ENCODE data around the gene PTGES3.

The PTGES3 gene

GRCh38 chr12:56695327-56696101 lies 7.4 kb upstream of the PTGES3 start:
- TF ChIP-seq ZFP30 (CRISPR knock-in tag; IDR thresholded peaks at IDR 0.05) (no peak), ESRRG (CRISPR knock-in tag; IDR thresholded peaks at IDR 0.05) (no peak), ZC3H10 (CRISPR knock-in tag; IDR thresholded peaks at IDR 0.05) (no peak), ISL1 (CRISPR knock-in tag; IDR thresholded peaks at IDR 0.05) (no peak), CSDC2 (CRISPR knock-in tag; IDR thresholded peaks at IDR 0.05) (no peak), TCF4 (CRISPR knock-in tag; IDR thresholded peaks at IDR 0.05; ENCODE audit: borderline replicate concordance) (no peak), BACH2 (CRISPR knock-in tag; IDR thresholded peaks at IDR 0.05; ENCODE audit: borderline replicate concordance) (no peak)
- TF ChIP-seq, protein P1, sequence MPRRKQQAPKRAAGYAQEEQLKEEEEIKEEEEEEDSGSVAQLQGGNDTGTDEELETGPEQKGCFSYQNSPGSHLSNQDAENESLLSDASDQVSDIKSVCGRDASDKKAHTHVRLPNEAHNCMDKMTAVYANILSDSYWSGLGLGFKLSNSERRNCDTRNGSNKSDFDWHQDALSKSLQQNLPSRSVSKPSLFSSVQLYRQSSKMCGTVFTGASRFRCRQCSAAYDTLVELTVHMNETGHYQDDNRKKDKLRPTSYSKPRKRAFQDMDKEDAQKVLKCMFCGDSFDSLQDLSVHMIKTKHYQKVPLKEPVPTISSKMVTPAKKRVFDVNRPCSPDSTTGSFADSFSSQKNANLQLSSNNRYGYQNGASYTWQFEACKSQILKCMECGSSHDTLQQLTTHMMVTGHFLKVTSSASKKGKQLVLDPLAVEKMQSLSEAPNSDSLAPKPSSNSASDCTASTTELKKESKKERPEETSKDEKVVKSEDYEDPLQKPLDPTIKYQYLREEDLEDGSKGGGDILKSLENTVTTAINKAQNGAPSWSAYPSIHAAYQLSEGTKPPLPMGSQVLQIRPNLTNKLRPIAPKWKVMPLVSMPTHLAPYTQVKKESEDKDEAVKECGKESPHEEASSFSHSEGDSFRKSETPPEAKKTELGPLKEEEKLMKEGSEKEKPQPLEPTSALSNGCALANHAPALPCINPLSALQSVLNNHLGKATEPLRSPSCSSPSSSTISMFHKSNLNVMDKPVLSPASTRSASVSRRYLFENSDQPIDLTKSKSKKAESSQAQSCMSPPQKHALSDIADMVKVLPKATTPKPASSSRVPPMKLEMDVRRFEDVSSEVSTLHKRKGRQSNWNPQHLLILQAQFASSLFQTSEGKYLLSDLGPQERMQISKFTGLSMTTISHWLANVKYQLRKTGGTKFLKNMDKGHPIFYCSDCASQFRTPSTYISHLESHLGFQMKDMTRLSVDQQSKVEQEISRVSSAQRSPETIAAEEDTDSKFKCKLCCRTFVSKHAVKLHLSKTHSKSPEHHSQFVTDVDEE (CRISPR knock-in tag; IDR thresholded peaks at IDR 0.05), result no peak
- peak; percentile 70 for ATAC-seq

- TF ChIP-seq RARB (CRISPR knock-in tag; IDR thresholded peaks at IDR 0.05), result no peak
- TF ChIP-seq ISL1 (CRISPR knock-in tag; IDR thresholded peaks at IDR 0.05), result no peak
- TF ChIP-seq, protein P1 (CRISPR knock-in tag; IDR thresholded peaks at IDR 0.05), result no peak
- no peak for TF ChIP-seq TCF4 (CRISPR knock-in tag; IDR thresholded peaks at IDR 0.05; ENCODE audit: borderline replicate concordance)
- no peak for TF ChIP-seq CSDC2 (CRISPR knock-in tag; IDR thresholded peaks at IDR 0.05)
- no peak for TF ChIP-seq GLIS3 (CRISPR knock-in tag; IDR thresholded peaks at IDR 0.05)
- no peak for TF ChIP-seq ESRRG (CRISPR knock-in tag; IDR thresholded peaks at IDR 0.05)
- TF ChIP-seq ZFP30 (CRISPR knock-in tag; IDR thresholded peaks at IDR 0.05), result no peak
- no peak for TF ChIP-seq CSRNP3 (CRISPR knock-in tag; IDR thresholded peaks at IDR 0.05)
- no peak for ATAC-seq
These were observed 6.1 kb upstream of the PTGES3 start for GRCh38 chr12:56694161-56694560.

- TF ChIP-seq CSDC2 (CRISPR knock-in tag; IDR thresholded peaks at IDR 0.05), result no peak
- no peak for TF ChIP-seq SNAI2 (CRISPR knock-in tag; IDR thresholded peaks at IDR 0.05)
- no peak for TF ChIP-seq ZFP3 (CRISPR knock-in tag; IDR thresholded peaks at IDR 0.05)
- no peak for TF ChIP-seq PPARA (CRISPR knock-in tag; IDR thresholded peaks at IDR 0.05; ENCODE audit: borderline replicate concordance)
- TF ChIP-seq ZC3H10 (CRISPR knock-in tag; IDR thresholded peaks at IDR 0.05), result no peak
- TF ChIP-seq CSRNP3 (CRISPR knock-in tag; IDR thresholded peaks at IDR 0.05), result no peak
- no peak for TF ChIP-seq TCF4 (CRISPR knock-in tag; IDR thresholded peaks at IDR 0.05; ENCODE audit: borderline replicate concordance)
- TF ChIP-seq ZNF8 (CRISPR knock-in tag; IDR thresholded peaks at IDR 0.05), result no peak
- no peak for TF ChIP-seq ZNF565 (CRISPR knock-in tag; conservative IDR thresholded peaks at IDR 0.05; ENCODE audit: low read depth)
- TF ChIP-seq ARNTL (CRISPR knock-in tag; IDR thresholded peaks at IDR 0.05; ENCODE audit: borderline replicate concordance, low read depth), result no peak
- no peak for TF ChIP-seq BACH2 (CRISPR knock-in tag; IDR thresholded peaks at IDR 0.05; ENCODE audit: borderline replicate concordance)
- TF ChIP-seq GLIS3 (CRISPR knock-in tag; IDR thresholded peaks at IDR 0.05), result no peak
- TF ChIP-seq ISL1 (CRISPR knock-in tag; IDR thresholded peaks at IDR 0.05), result no peak
- no peak for TF ChIP-seq TOX (CRISPR knock-in tag; IDR thresholded peaks at IDR 0.05; ENCODE audit: borderline replicate concordance)
- no peak for TF ChIP-seq OSR1 (CRISPR knock-in tag; IDR thresholded peaks at IDR 0.05)
- no peak for TF ChIP-seq ESRRG (CRISPR knock-in tag; IDR thresholded peaks at IDR 0.05)
- ATAC-seq, result no peak
These were observed 694 bp upstream of the PTGES3 start for GRCh38 chr12:56688846-56689109.
